Lower leg skin (tissue), 3 donors: ENCODE results near the gene SLC16A6.

ENCODE experiments used
- CTCF ChIP-seq, 3 donors: fragments of 450-650 bp; IDR thresholded peaks; one replicate each; pipeline ENCODE4 v1.5.1; 2016; ENCODE audit warnings: antibody characterized with exemption in 3 of 3, mild to moderate bottlenecking in 3 of 3, moderate library complexity in 2 of 3
- POLR2A ChIP-seq, 2 donors: fragments of 450-650 bp; IDR thresholded peaks; one replicate each; pipeline ENCODE4 v1.6.1; 2016 to 2017; ENCODE audit warnings: antibody characterized with exemption in 2 of 2, mild to moderate bottlenecking in 1 of 2, moderate library complexity in 1 of 2

GRCh38 chr17:68317458-68317857 is 26.5 kb upstream of the SLC16A6 start:
- TF ChIP-seq CTCF (IDR thresholded peaks at IDR 0.05) (no peak), POLR2A (IDR thresholded peaks at IDR 0.05) (no peak)
